ENCODE results near the gene GRM2.

Gene GRM2

DNA sequence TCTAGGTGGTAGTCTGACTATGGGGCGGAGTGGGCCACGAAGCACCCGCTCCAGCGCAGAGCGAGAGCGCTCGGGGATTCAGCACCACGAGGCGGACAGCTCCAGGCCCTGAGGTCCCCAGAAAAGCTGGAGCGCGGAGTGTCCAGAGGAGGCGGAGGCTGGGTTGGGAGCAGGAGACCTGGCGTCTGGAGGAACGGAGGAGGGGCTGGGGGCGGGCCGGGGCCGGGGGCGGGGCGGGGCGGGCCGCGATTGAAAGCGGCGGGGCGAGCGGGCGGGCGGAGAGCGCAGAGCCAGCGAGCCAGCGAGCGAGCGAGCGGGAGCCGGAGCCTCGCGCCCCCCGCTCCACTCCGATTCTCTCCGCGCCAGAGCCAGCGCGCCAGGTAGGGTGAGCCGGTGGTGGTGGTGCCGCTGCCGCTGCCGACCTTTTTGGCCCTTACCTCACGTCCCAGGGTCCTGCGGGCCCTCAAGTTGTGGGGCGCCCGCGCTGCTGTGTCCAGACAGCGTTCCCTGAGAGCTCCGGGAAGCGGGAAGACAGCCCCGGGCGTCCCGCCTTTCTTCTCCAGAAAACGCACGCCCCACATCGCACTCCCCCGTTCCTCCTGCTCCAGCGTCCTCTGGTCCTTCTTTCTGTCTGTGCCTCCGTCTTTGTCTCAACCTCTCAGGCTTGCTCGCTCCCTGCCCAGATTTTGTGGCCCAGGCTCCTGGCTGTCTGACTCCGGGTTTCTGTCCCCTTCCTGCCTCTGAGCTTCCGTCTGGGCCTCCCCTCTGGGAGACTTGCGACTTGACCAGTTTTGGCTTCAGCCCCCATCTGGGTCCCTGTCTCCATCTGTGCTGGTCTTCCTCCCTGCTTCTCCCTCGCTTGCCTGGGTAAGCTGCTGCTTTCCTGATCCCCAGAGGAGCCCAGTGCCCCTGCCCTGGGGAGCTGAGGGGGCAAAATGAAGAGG is at the start of gene GRM2:
GRM2 (plus strand) TSS at position 281 of the 944 bp plus-strand sequence. CDS start 1,916 bp downstream, outside the sequence.
- peak; percentile 93 for DNase-seq (ENCODE audit: low spot score)

DNA sequence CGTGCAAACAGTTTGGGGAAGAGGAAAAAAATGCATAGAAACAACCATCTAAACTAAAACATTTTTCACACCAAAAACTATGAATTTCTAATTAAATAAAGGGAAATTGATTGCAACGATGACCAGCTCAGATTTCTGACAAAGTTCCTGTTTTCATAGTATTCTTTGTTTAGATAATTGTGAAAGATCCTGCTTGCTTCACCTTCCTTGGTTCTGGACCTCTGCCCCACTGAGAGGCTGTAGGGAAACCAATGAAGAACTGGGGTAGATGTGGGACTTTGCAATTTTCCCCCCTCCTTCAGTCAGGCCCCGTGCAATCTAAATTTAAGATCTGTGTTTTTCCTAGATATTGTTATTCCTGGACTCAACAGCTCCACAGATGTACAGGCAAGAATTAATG is 49.6 kb upstream of the GRM2 start:
- DNase-seq (ENCODE audit: low spot score) = no peak

DNA sequence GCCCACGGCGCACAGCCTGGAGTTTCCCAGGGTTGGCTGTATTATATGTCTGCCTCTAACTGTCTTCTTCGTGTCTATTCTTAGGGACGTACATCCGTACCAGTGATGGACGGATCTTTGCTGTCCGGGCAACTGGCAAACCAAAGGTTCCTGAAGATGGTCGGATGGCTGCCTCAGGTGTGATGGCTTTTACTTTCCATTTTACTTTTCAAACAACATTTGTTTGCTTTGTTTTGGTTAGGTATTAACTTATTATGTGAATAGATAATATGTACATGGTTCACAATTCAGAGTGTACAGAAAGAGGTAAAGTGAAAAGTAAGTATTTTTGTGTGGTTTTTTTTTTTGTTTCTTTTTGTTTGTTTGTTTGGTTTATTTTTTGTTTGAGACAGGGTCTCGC is 46.9 kb upstream of the GRM2 start:
- DNase-seq (ENCODE audit: low spot score) = no peak

GRCh38 chr3:51662456-51662855 is 44.4 kb upstream of the GRM2 start:
- DNase-seq (ENCODE audit: low spot score) = no peak

DNA sequence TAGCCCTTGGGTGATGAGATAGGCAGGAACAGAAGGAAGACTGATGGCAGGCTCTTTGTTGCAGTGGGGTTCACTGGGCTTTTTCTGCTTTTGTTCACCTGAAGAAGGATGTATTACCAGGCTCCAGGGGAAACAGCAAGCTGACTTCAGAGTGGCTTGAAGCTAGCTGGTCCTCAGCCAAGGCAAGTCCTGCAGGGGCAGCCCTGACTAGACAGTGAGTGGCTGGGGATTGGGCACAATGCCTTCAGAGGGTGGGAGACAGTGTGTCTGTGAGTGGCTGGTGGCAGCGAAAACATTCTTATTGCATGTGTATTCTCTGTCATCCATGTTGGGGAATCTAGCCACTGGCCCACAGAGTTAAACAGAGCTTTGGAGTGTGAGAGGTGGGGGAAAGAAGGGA is 38.1 kb upstream of the GRM2 start:
- no peak for DNase-seq (ENCODE audit: low spot score)

DNA sequence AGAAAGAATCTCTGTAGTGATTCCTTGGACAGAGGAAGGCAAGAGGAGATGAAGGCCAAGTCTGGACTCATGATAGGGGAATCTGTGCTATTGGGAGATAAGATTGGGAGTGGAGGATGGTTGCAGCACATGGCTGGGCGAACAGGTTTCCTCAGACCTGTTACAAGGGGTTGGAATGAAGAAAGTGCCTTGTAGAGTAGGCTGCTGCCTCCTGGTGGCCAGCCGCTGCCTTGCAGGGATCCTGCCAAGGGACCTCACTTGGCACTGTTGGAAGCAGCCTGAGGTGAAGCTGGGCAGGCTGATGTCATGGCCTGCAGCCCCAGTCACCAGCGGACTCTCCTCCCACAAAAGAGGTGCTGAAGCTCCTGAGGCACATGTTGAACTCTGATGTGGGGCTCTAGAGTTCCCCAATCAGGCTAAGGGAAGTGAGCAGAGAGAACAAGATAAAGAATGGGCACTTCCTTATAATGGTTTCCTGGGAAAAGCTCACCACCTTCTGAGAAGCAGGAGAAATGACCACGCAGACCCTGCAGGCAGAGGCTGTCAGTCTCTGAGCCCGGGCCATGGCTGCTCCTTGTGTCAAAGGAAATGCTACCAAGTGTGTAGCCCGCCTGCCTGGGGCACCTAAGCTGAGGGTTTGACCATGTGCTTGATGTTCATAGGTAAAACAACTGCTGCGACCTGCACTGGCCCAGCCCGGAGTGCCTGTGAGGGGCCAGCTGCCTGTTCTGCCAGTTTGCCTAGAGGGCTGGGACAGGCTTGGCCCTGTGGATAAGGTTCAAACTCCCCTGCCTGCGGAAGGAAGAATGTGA is 37.4 kb upstream of the GRM2 start:
- peak; percentile 90 for DNase-seq (ENCODE audit: low spot score)

DNA sequence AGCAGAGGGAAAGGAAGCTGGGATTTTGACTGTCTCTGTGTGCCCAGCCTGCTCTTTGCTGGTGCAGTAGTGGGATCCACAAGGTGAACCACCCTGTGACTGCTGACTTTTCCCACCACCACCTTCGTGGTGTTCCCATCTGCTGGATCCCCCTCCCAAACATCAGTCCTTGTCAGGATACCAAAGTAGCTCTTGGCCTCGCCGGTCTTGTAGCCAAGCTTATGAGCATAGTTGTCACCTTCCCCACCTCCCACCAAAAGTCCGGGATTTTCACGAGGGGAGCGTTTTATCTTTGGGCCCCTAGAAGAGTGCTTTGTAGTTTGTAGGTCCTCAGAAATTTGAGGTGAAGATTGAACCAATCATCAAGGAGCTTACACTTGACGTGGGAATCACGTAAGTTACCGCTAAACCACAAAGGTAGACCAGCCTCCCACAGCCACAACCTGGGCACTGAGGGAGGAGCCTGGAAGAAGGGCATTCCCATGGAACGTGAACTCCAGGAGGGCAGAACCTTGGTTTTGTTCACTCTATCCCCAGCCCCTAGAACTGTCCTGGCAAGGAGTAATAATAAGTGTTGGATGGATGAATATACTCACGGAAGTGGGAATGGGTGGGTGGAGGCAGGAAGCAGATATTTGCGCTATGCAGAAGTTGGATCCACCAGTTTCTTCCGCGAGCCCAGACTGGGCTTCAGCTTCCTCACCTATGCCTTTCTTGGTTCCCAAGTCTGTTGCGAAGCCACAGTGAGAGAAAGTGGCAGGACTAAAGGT is 36.6 kb upstream of the GRM2 start:
- DNase-seq (ENCODE audit: low spot score) = no peak

GRCh38 chr3:51670823-51671733 is 35.8 kb upstream of the GRM2 start, which contains the start of gene TEX264:
TEX264 (plus strand) TSS chr3:51671252; CDS start chr3:51674305, 3,053 bp downstream.
- DNase-seq (ENCODE audit: low spot score) = peak; percentile 100

DNA sequence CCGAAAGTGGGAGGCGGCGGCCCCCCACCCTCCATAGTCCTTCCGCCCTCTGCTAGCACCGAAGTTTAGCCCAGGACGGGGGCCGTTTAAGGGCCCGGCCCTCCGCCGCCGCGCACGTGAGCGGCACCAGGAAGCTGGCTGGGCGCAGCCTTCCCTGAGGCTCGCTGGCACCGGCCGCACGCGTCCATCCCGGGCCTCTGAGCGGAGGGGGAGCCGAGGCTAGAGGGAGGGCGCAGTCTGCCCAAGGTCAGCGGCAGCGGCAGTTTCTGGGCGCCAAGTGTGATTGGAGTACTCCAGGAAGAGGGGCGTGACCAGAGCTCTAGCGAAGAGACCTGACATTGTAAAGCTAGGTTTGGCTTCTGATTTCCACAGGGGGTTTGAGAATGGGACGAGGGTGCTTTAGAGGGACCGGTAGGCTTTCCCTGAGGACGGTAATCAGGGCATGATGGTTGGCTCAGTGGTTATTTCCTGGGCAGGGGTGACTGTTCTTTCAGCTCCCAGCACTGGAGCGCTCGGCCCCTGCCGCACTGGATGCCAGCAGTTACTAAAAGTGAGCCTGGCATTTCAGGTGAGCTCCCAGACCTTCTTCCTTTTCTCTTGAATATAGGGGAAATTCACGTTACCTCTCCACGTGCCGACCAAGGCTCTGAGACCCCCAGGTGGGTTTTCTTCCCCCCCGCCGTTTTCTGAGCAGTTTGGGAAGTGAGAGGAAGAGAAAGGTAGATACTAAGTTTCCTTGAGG is 35.0 kb upstream of the GRM2 start:
- DNase-seq (ENCODE audit: low spot score) = peak; percentile 83

DNA sequence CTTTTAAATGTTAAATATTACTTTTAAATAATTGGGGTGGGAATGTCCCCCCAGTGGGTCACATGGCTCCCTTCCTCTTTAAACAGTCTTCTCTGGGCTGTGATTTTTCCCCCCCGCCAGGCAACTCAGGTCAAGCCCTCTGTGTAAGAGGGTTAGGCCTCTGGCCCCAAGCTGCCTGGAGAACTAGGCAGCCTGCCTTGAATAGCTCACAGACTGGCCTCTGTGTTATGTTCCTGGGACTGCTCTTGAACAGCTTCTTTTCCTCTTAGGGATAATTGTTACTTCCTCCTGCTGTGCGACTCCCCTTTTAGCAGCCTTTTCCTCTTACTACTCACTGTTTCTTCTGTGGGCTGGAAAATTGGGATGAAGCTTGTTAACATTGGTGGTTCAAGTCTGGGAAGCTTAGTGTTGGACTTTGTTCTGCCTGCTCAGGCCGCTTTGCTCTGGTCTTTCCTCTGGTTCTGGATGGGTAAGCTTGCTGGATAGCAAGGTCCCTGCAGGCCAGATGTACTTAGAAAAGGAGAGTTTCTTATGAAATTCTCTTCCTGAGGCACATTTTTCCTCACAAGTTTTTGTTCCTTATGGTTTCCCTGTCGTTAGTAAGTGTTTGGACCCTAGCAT is 33.6 kb upstream of the GRM2 start:
- DNase-seq (ENCODE audit: low spot score) = no peak

- DNase-seq (ENCODE audit: low spot score) = no peak
Observed at GRCh38 chr3:51673802-51674654, 32.8 kb upstream of the GRM2 start.

DNA sequence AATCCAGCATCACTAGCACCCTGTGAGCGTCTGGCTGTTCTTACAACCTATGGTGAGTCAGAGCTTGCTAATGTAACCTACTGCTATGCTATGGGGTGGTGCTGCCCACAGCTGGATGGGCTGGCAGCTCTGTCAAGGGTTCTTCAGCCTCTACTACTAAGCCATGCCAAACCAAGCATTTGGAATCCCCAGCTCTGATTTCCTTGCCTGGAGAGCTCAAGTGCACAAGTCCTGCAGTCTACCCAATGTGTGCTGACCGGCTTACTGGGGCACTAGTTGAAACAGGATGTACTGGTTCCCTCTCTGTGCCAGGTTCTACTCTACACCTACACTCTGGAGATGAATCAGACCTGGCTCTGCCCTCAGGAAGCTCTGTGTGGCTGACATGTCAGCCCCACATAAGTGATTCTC is 31.7 kb upstream of the GRM2 start:
- no peak for DNase-seq (ENCODE audit: low spot score)

- DNase-seq (ENCODE audit: low spot score) = no peak
Observed at GRCh38 chr3:51676102-51676640, 30.7 kb upstream of the GRM2 start.

DNA sequence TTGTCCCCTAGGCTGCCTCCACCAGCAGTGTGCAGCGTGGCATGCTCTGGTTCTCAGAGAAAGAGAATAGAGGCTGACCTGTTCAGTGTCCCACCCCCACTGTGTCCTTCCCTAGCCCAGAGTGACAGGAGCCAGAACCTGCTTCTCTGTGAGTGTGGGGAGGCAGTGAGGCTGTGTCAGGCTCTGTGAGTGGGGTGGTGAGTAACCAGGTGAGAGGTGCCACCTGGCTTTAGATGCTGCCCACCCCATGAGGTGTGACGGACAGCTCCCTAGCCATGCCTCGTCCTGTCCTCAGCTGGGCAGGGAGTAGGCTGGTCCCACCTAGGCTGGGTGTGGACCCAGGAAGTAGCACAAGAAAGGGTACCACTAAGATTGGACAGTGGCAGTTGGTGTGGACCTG is 29.5 kb upstream of the GRM2 start:
- no peak for DNase-seq (ENCODE audit: low spot score)

- DNase-seq (ENCODE audit: low spot score) = no peak
Observed at GRCh38 chr3:51678186-51678585, 28.7 kb upstream of the GRM2 start.

- DNase-seq (ENCODE audit: low spot score) = no peak
Observed at GRCh38 chr3:51678641-51679040, 28.2 kb upstream of the GRM2 start.

GRCh38 chr3:51679318-51679717 is 27.6 kb upstream of the GRM2 start:
- DNase-seq (ENCODE audit: low spot score) = no peak

DNA sequence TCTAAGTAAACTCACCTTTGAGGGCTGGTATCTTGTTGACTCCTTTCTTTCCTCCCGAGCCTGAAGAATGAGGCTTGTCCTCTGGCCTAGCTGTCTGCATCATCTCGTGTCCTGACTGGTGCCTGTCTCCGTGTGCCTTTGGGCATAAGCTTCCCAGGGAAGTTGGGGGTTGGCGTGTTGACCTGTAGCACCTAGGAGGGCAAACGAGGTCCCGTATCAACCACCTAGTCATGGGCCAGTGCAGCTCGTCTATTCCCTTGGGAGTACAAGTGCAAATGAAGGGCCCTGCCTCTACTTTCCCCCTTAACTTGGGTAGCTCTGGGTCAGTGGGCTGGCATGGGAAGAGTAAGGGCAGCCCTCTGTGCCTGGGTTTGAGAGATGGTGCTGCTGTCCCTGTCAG is 27.1 kb upstream of the GRM2 start:
- no peak for DNase-seq (ENCODE audit: low spot score)

DNA sequence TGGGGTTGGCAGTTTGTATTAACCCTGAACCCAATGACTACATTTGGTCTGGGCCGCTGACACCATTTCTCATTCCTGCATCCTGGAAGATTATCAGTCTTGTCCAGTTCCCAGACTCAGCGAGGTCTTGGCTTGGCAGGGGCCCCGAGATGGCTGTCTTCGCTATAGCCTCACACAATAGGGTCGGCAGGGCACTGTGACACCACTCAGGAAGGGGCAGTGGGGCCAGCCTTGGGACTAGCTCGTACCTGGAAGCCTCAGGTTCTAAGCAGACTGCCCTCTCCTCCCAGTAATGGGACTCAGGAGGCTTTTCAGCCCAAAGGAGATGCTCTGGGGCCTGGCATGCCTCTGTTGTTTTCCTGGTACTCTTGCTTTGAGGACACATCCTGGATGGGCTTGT is 26.7 kb upstream of the GRM2 start:
- no peak for DNase-seq (ENCODE audit: low spot score)
